ENCODE measurements around the gene CCHCR1.
"Not testable (repeated sequence)": the region's sequence is repeated elsewhere in the genome, so short reads cannot be mapped to it uniquely, and the experiment has no call there.

GRCh38 chr6:31195308-31195979, 37.8 kb upstream of the CCHCR1 start:
- TF ChIP-seq, protein P1, sequence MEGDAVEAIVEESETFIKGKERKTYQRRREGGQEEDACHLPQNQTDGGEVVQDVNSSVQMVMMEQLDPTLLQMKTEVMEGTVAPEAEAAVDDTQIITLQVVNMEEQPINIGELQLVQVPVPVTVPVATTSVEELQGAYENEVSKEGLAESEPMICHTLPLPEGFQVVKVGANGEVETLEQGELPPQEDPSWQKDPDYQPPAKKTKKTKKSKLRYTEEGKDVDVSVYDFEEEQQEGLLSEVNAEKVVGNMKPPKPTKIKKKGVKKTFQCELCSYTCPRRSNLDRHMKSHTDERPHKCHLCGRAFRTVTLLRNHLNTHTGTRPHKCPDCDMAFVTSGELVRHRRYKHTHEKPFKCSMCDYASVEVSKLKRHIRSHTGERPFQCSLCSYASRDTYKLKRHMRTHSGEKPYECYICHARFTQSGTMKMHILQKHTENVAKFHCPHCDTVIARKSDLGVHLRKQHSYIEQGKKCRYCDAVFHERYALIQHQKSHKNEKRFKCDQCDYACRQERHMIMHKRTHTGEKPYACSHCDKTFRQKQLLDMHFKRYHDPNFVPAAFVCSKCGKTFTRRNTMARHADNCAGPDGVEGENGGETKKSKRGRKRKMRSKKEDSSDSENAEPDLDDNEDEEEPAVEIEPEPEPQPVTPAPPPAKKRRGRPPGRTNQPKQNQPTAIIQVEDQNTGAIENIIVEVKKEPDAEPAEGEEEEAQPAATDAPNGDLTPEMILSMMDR (IDR thresholded peaks at IDR 0.05; ENCODE audit: low read depth, low read length), result not testable (repeated sequence)
- TF ChIP-seq EZH2phosphoT487 (IDR thresholded peaks at IDR 0.05; ENCODE audit: low read depth), result not testable (repeated sequence)

Data from OCI-LY3 (cell line).